ENCODE results near the gene MRPS16. TPM values are rescaled to one million over a fixed set of nuclear protein-coding genes. Genes with fewer than 3 reads are reported as not detected.
A peak's percentile ranks its signal among the peaks of the same experiment; 100 is the strongest.

MRPS16 gene
- total RNA-seq, 1 donor from 2014 or later = 52.5 TPM

DNA sequence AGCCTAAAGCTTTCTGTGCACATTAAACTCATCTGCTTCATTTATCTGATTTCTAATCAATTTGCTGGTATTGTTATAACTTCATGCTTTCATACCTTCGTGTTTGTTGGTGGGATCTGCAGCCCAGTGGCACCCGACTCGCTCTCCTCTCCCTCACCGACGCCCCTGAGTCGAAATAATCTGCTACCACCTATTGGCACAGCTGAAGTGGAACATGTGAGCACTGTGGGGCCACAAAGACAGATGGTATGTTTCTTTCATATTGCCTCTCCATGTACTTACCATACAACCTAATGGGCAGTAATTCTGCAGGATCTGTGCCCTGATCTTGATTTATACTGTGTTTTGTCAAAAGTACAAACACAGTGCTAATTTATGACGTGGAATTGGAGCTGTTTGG is 17.7 kb downstream of the MRPS16 start:
- intact Hi-C loops (cut with DNase I) = no loop called here
- H3K27me3 ChIP-seq = no peaks in the 10 kb centered on the region
- no peaks in the 10 kb centered on the region for H3K4me1 ChIP-seq
- TF ChIP-seq, protein P1, sequence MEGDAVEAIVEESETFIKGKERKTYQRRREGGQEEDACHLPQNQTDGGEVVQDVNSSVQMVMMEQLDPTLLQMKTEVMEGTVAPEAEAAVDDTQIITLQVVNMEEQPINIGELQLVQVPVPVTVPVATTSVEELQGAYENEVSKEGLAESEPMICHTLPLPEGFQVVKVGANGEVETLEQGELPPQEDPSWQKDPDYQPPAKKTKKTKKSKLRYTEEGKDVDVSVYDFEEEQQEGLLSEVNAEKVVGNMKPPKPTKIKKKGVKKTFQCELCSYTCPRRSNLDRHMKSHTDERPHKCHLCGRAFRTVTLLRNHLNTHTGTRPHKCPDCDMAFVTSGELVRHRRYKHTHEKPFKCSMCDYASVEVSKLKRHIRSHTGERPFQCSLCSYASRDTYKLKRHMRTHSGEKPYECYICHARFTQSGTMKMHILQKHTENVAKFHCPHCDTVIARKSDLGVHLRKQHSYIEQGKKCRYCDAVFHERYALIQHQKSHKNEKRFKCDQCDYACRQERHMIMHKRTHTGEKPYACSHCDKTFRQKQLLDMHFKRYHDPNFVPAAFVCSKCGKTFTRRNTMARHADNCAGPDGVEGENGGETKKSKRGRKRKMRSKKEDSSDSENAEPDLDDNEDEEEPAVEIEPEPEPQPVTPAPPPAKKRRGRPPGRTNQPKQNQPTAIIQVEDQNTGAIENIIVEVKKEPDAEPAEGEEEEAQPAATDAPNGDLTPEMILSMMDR (IDR thresholded peaks at IDR 0.05) = no peak
- H3K4me3 ChIP-seq = no peak overlapping the region
- H3K36me3 ChIP-seq = peaks cover 59% of the 10 kb centered on the region
- no peaks in the 10 kb centered on the region for H3K9me3 ChIP-seq
- ATAC-seq (no peak), DNase-seq (no peak)
- H3K27ac ChIP-seq = no peak overlapping the region

DNA sequence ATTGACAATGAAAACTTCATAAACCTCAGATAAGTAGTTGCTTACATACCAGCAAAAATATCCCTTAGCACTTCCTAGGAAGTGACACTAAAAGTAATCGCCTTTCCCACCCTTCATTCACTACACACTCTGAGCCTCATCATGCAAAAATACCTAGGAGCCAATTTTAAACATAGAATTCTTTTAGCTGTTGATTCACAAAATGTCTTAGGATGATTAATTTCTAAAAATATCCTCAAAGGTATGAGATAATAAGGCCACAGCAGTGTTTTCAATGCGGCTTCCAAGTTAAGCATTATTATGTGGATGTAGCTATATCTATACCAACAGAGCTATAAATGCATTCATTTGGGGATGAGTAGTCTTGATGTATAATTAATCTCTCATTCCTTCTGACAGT is 18.6 kb downstream of the MRPS16 start:
- intact Hi-C loops (cut with DNase I) = no loop called here

DNA sequence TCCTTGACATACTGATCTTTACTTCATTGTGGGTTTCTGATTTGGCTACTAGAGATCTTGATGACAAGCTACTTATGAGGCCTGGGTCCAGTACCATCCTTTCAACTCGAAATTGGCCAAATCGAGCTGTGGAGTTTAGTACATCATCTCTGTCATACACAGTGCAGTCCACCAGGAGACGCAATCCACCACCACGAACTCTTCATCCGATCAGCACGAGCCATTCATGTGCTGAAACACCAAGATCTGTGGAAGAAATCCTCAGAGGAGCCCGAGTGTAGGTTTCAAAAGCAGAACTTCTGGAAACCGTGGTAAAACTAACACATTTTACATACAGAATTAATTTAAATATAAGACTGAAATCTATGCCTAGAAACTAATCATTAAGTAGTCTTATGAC is 19.6 kb downstream of the MRPS16 start:
- H3K4me3 ChIP-seq = no peak overlapping the region

More for the DNA sequence above, 18.6 kb downstream of the MRPS16 start:
- TF ChIP-seq, protein P1 (IDR thresholded peaks at IDR 0.05) = no peak
- ATAC-seq (no peak), DNase-seq (no peak)
- no peak overlapping the region for H3K27ac ChIP-seq
- H3K9me3 ChIP-seq = no peaks in the 10 kb centered on the region
- no peak overlapping the region for H3K4me3 ChIP-seq
- no peaks in the 10 kb centered on the region for H3K4me1 ChIP-seq
- H3K27me3 ChIP-seq = no peaks in the 10 kb centered on the region
- H3K36me3 ChIP-seq = peaks cover 51% of the 10 kb centered on the region

DNA sequence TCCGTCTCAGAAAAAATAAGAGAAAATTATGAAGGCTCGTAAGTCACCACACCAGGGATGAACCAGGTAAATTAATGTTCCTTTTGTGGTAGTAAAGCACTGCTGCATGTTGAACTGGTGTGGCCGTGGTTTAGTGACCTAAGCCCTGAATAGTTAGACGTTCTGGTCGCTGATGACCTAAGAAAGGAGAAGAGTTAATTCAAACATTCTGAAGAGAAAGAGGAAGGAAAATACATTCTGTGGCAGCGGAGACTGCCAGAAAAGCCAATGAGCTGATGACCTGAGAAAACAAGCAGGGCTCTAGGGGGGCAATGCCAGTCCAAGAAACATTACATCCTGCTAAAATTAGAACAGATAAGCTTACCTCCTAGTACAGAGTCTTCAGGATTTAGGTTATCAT is 22.9 kb downstream of the MRPS16 start:
- H3K36me3 ChIP-seq = peaks cover 30% of the 10 kb centered on the region

More for the DNA sequence above, 19.6 kb downstream of the MRPS16 start:
- DNase-seq (no peak), ATAC-seq (no peak)
- no peaks in the 10 kb centered on the region for H3K4me1 ChIP-seq
- no peaks in the 10 kb centered on the region for H3K9me3 ChIP-seq
- TF ChIP-seq, protein P1 (IDR thresholded peaks at IDR 0.05) = no peak
- no peak overlapping the region for H3K27ac ChIP-seq
- H3K27me3 ChIP-seq = no peaks in the 10 kb centered on the region
- H3K36me3 ChIP-seq = peaks cover 43% of the 10 kb centered on the region
- intact Hi-C loops (cut with DNase I) = no loop called here

DNA sequence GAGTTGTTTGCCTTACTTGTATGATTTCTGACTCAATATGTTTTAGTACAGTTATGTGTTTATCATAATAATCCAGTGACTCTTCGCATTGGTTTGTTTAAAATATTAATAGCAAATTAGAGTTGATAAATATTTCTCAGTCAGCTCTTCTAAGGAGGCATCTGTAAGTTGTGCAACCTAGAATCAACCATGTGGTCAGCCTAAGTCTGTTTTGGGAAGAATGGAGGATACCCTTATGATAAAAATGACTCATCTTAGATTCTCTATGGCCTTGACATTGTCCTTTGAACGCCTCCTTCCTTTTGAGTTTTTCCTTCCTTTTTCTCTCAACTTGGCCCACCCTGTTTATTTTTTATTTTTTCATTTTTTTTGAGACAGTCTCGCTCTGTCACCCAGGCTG is 24.2 kb downstream of the MRPS16 start:
- TF ChIP-seq, protein P1 (IDR thresholded peaks at IDR 0.05) = no peak
- no peaks in the 10 kb centered on the region for H3K4me1 ChIP-seq
- H3K9me3 ChIP-seq = no peaks in the 10 kb centered on the region
- ATAC-seq (peak; percentile 68), DNase-seq (no peak)
- no peaks in the 10 kb centered on the region for H3K27me3 ChIP-seq
- peaks cover 19% of the 10 kb centered on the region for H3K36me3 ChIP-seq
- no peak overlapping the region for H3K27ac ChIP-seq
- intact Hi-C loops (cut with DNase I) = no loop called here
- H3K4me3 ChIP-seq = no peak overlapping the region

More for the DNA sequence above, 22.9 kb downstream of the MRPS16 start:
- Histone ChIP-seq H3K27me3 (no peaks in the 10 kb centered on the region), H3K9me3 (no peaks in the 10 kb centered on the region), H3K4me1 (no peaks in the 10 kb centered on the region), H3K4me3 (no peak overlapping the region), H3K27ac (peak overlapping the region; percentile 34)
- no peak for DNase-seq
- peak; percentile 81 for ATAC-seq
- TF ChIP-seq, protein P1 (IDR thresholded peaks at IDR 0.05) = no peak
- intact Hi-C loops (cut with DNase I) = no loop called here

DNA sequence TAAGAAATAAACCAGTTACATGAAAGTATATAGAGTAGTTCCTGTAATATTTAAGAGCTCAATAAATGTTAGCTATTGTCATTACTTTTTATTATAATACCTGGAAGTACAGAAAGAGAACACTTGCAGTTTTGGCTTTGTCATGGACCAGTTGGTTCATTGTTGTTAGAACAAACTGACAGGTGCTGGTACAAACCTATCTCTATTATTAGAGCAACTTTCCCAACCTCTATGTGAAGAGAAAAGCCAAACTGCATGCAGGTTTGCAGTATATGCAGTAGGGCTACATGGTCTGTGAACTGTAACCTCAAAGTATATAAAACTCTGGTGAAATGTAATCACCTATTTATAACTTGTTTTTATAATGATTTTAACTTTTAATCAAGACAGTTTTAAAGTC is 25.8 kb downstream of the MRPS16 start:
- Histone ChIP-seq H3K9me3 (no peaks in the 10 kb centered on the region), H3K36me3 (peaks cover 4% of the 10 kb centered on the region), H3K27me3 (no peaks in the 10 kb centered on the region), H3K4me1 (no peaks in the 10 kb centered on the region), H3K4me3 (no peak overlapping the region), H3K27ac (no peak overlapping the region)
- ATAC-seq = no peak
- DNase-seq = no peak
- intact Hi-C loops (cut with DNase I) = no loop called here
- TF ChIP-seq, protein P1 (IDR thresholded peaks at IDR 0.05) = no peak

Data from upper lobe of right lung (tissue), 1 donor.